Measurements from ENCODE around the gene VILL. TPM values are rescaled to one million over a fixed set of nuclear protein-coding genes. Genes with fewer than 3 reads are reported as not detected.
A peak's percentile ranks its signal among the peaks of the same experiment; 100 is the strongest.

VILL gene
- total and polyA plus RNA-seq, 2 of the 8 experiments (the other 6 are each of a cell fraction or from before 2014, with no cell fraction given): 4.1 to 4.2 TPM

- no peaks in the 10 kb centered on the region for H3K9me3 ChIP-seq (ENCODE audit: insufficient read depth in 2 of 2, low read depth in 1 of 2, low read length in 1 of 2)
- TF ChIP-seq RBBP5 (IDR thresholded peaks at IDR 0.05; ENCODE audit: borderline replicate concordance, low read depth, low read length) (no peak), SP4 (IDR thresholded peaks at IDR 0.05; ENCODE audit: low read length) (no peak), KDM4A (IDR thresholded peaks at IDR 0.05; ENCODE audit: low read depth, low read length, severe bottlenecking) (no peak), EZH2 (IDR thresholded peaks at IDR 0.05; ENCODE audit: low read depth, low read length, severe bottlenecking) (no peak), BACH1 (IDR thresholded peaks at IDR 0.05; ENCODE audit: low read length) (no peak), CHD1 (IDR thresholded peaks at IDR 0.05; ENCODE audit: low read depth, low read length) (no peak), JUN (IDR thresholded peaks at IDR 0.05; ENCODE audit: low read depth, low read length) (no peak)
- FAIRE-seq: no peak
- POLR2A ChIA-PET (ENCODE audit: partially characterized antibody): interaction anchor here (0.6 to 0.7 kb wide), 2 partner anchors 35 to 164 kb away, joined by 3 to 4 read pairs; partner anchors contain the start of gene DLEC1
- no peak overlapping the region for H2AFZ ChIP-seq (ENCODE audit: low read length)
- H3K27ac ChIP-seq (ENCODE audit: low read depth, low read length): no peak overlapping the region
- H3K27me3 ChIP-seq (replicated peaks in 1 of 4; ENCODE audit: control insufficient read depth in 3 of 4, extremely low read depth in 1 of 4, insufficient read depth in 3 of 4, low read length in 3 of 4): no peaks in the 10 kb centered on the region
- no peaks in the 10 kb centered on the region for H3K79me2 ChIP-seq (ENCODE audit: control insufficient read depth in 1 of 2, insufficient read depth in 2 of 2, low read length in 2 of 2)
- H3K23me2 ChIP-seq (ENCODE audit: low read depth, low read length): no peaks in the 10 kb centered on the region
- no peak overlapping the region for H4K5ac ChIP-seq (ENCODE audit: insufficient read length, low read depth, low read length)
- H3K23ac ChIP-seq (ENCODE audit: insufficient read length): no peak overlapping the region
- 84% methylated on average over 9 of the region's 11 CpGs; no CpG with 5 or more reads in 1 of the 2 experiments for WGBS, 2 experiments (ENCODE audit: extremely low coverage in 1 of 2, insufficient coverage in 1 of 2, insufficient read length in 1 of 2, insufficient replicate concordance in 2 of 2, low coverage in 1 of 2, low lambda C conversion rate in 2 of 2, missing lambda C conversion rate in 1 of 2)
- peak overlapping the region; percentile 51; the same call in 1 of the 2 replicates for H4K8ac ChIP-seq (ENCODE audit: extremely low read depth, insufficient read depth, low read length)
- CTCF ChIA-PET (ENCODE audit: partially characterized antibody): interaction anchor here (0.7 to 5.3 kb wide), 59 partner anchors 10 to 664 kb away, joined by 3 to 75 read pairs (median 4); partner anchors contain the start of genes DLEC1 and SLC22A14
- H3K36me3 ChIP-seq (ENCODE audit: control insufficient read depth in 2 of 4, insufficient read depth in 4 of 4, low read length in 3 of 4): peaks cover 0 to 2% (median under 1%) of the 10 kb centered on the region in 4 experiments; a peak in 1 of 8 replicates
- no peak overlapping the region; the same call in 1 of the 2 replicates for H2AK5ac ChIP-seq (ENCODE audit: low read depth, low read length)
- H2BK15ac ChIP-seq (ENCODE audit: low read length): no peak overlapping the region
- H3K18ac ChIP-seq (ENCODE audit: extremely low read depth, low read length): no peak overlapping the region
- no peak overlapping the region for H3K14ac ChIP-seq (ENCODE audit: insufficient read length)
- peaks cover 0 to 3% (median 1%) of the 10 kb centered on the region in 4 experiments; a peak in 3 of 7 replicates for H3K4me1 ChIP-seq (replicated peaks in 1 of 4; ENCODE audit: control insufficient read depth in 3 of 4, insufficient read depth in 4 of 4, low read length in 3 of 4)
- H4K20me1 ChIP-seq (replicated peaks in 1 of 2; ENCODE audit: control insufficient read depth in 1 of 2, insufficient read depth in 2 of 2, low read length in 2 of 2): peaks cover 0 to 6% of the 10 kb centered on the region in 2 experiments
- no peak overlapping the region for H3K4ac ChIP-seq (replicated peaks; ENCODE audit: insufficient read length, low read depth, low read length)
- peak overlapping the region; percentile 13; the same call in 1 of the 2 replicates for H2BK12ac ChIP-seq (ENCODE audit: low read depth, low read length)
- no peak for DNase-seq (ENCODE audit: low read depth in 1 of 2, low spot score in 2 of 2)
- H3K9ac ChIP-seq (replicated peaks in 1 of 4; ENCODE audit: extremely low read depth in 1 of 4, low read depth in 3 of 4, low read length in 3 of 4): no peak overlapping the region
- no peak overlapping the region for H3K4me2 ChIP-seq (ENCODE audit: insufficient read depth in 1 of 2, low read depth in 2 of 2, low read length in 2 of 2)
- H2BK20ac ChIP-seq (ENCODE audit: low read length): no peak overlapping the region
- no peak overlapping the region for H3K4me3 ChIP-seq (ENCODE audit: extremely low read depth in 1 of 4, insufficient read depth in 2 of 4, low read depth in 3 of 4, low read length in 4 of 4)
- H2BK120ac ChIP-seq (replicated peaks; ENCODE audit: low read depth, low read length): no peak overlapping the region
- H2BK5ac ChIP-seq (ENCODE audit: low read depth, low read length): no peak overlapping the region
- H4K91ac ChIP-seq (replicated peaks; ENCODE audit: insufficient read length, low read length): peak overlapping the region; percentile 26
- no peak overlapping the region for H3K56ac ChIP-seq (replicated peaks; ENCODE audit: insufficient read length, low read depth, low read length)
- no peaks in the 10 kb centered on the region; the same call in 1 of the 2 replicates for H3K79me1 ChIP-seq (ENCODE audit: low read depth, low read length)
These were observed 13.3 kb downstream of the VILL start for GRCh38 chr3:38003817-38004414.
